Tongue (tissue), 2 donors: Measurements from ENCODE around the gene AATK. TPM values are rescaled to one million over a fixed set of nuclear protein-coding genes. Genes with fewer than 3 reads are reported as not detected.

ENCODE experiments used
- DNase-seq: peaks from one replicate; pipeline ENCODE4 v3.0.0-alpha.2; 2015
- total RNA-seq: library from RNA; depleted of rRNA; stranded (reverse); fragments of >200 nt; gene quantifications from one replicate; pipeline ENCODE4 v1.2.3, GENCODE V29; 2014

AATK gene
- total RNA-seq, 1 donor from 2014 or later, result 11.1 TPM

GRCh38 chr17:81127526-81128177 is 38.4 kb downstream of the AATK start:
- DNase-seq, result no peak

GRCh38 chr17:81127133-81127455 is 38.9 kb downstream of the AATK start:
- DNase-seq, result no peak

GRCh38 chr17:81126281-81127132 is 39.5 kb downstream of the AATK start:
- DNase-seq, result no peak

GRCh38 chr17:81125573-81126081 is 40.4 kb downstream of the AATK start:
- DNase-seq, result peak; percentile 91

GRCh38 chr17:81124377-81124776 is 41.6 kb downstream of the AATK start:
- no peak for DNase-seq

- DNase-seq, result no peak
Observed at GRCh38 chr17:81123052-81124048, 42.7 kb downstream of the AATK start.

- no peak for DNase-seq
Observed at GRCh38 chr17:81121841-81122733, 43.9 kb downstream of the AATK start.

GRCh38 chr17:81120695-81121621 is 45.1 kb downstream of the AATK start:
- DNase-seq, result no peak

- no peak for DNase-seq
Observed at GRCh38 chr17:81120149-81120484, 45.9 kb downstream of the AATK start.

GRCh38 chr17:81119223-81120148 is 46.5 kb downstream of the AATK start:
- DNase-seq, result peak; percentile 90

- DNase-seq, result no peak
Observed at GRCh38 chr17:81118308-81119221, 47.5 kb downstream of the AATK start.

- no peak for DNase-seq
Observed at GRCh38 chr17:81117672-81118198, 48.3 kb downstream of the AATK start.

- no peak for DNase-seq
Observed at GRCh38 chr17:81116704-81117103, 49.3 kb downstream of the AATK start.

- peak; percentile 55 for DNase-seq
Observed at GRCh38 chr17:81115749-81116464, 50.1 kb downstream of the AATK start.

- DNase-seq, result no peak
Observed at GRCh38 chr17:81115219-81115618, 50.8 kb downstream of the AATK start.

GRCh38 chr17:81114351-81115093 is 51.5 kb downstream of the AATK start:
- no peak for DNase-seq
